Urinary bladder (tissue), 2 donors: ENCODE results near the gene DNASE1. TPM values are rescaled to one million over a fixed set of nuclear protein-coding genes. Genes with fewer than 3 reads are reported as not detected.

Experiments used
- polyA plus RNA-seq: library from polyadenylated mRNA; stranded (reverse); fragments of 200-250 nt; gene quantifications from one replicate; pipeline ENCODE4 v1.2.3, GENCODE V29; 2013
- total RNA-seq: library from RNA; depleted of rRNA; stranded (reverse); fragments of >200 nt; gene quantifications from one replicate; pipeline ENCODE4 v1.2.3, GENCODE V29; 2014
- donor health status: healthy.

DNASE1 gene
- total and polyA plus RNA-seq, 2 donors, result 9.4 to 25.2 TPM

Other genes with a start within 250 kb of the DNASE1 start
- 4.1 TPM for gene ZNF597, start 211.2 kb upstream of the DNASE1 start, total RNA-seq
- 1.9 TPM for gene ZNF597, start 211.2 kb upstream of the DNASE1 start, polyA plus RNA-seq
- 15.8 TPM for gene NAA60, start 211.0 kb upstream of the DNASE1 start, total RNA-seq
- gene NAA60, start 211.0 kb upstream of the DNASE1 start, polyA plus RNA-seq, result 47.1 TPM
- not detected for gene C16orf90, start 159.2 kb upstream of the DNASE1 start, total RNA-seq
- not detected for gene C16orf90, start 159.2 kb upstream of the DNASE1 start, polyA plus RNA-seq
- gene CLUAP1, start 153.7 kb upstream of the DNASE1 start, total RNA-seq, result 25.7 TPM
- gene CLUAP1, start 153.7 kb upstream of the DNASE1 start, polyA plus RNA-seq, result 26.0 TPM
- 1.2 TPM for gene NLRC3, start 77.3 kb upstream of the DNASE1 start, total RNA-seq
- gene NLRC3, start 77.3 kb upstream of the DNASE1 start, polyA plus RNA-seq, result 0.49 TPM
- gene SLX4, start 43.1 kb upstream of the DNASE1 start, total RNA-seq, result 4.4 TPM
- gene SLX4, start 43.1 kb upstream of the DNASE1 start, polyA plus RNA-seq, result 2.7 TPM
- 43.1 TPM for gene TRAP1, start 62.8 kb downstream of the DNASE1 start, total RNA-seq
- gene TRAP1, start 62.8 kb downstream of the DNASE1 start, polyA plus RNA-seq, result 64.1 TPM
- gene CREBBP, start 226.0 kb downstream of the DNASE1 start, total RNA-seq, result 67.3 TPM
- gene CREBBP, start 226.0 kb downstream of the DNASE1 start, polyA plus RNA-seq, result 23.2 TPM